Type B pancreatic cell (in vitro differentiated cells): Measurements from ENCODE around the gene IL1RAPL1. TPM values are rescaled to one million over a fixed set of nuclear protein-coding genes. Genes with fewer than 3 reads are reported as not detected.
A peak's percentile ranks its signal among the peaks of the same experiment; 100 is the strongest.

ENCODE experiments used
- DNase-seq: peaks from one replicate; pipeline ENCODE4 v3.0.0; 2021; ENCODE audit warnings: mixed read lengths; ENCODE audit not compliant: unreplicated experiment; ENCODE audit errors: extremely low spot score
- H3K27ac Mint-ChIP-seq: 2 replicates; pipeline ENCODE4 v1.8.0; 2021; ENCODE audit warnings: mild to moderate bottlenecking, mixed read lengths
- H3K27me3 Mint-ChIP-seq: 2 replicates; pipeline ENCODE4 v1.8.0; 2021; ENCODE audit warnings: mixed read lengths
- H3K36me3 Mint-ChIP-seq: 2 replicates; pipeline ENCODE4 v1.8.0; 2021; ENCODE audit warnings: mixed read lengths
- H3K4me1 Mint-ChIP-seq: one replicate; pipeline ENCODE4 v1.8.0; 2021; ENCODE audit warnings: mixed read lengths; ENCODE audit not compliant: unreplicated experiment
- H3K4me3 Mint-ChIP-seq: 2 replicates; pipeline ENCODE4 v1.8.0; 2021; ENCODE audit warnings: mild to moderate bottlenecking, mixed read lengths
- H3K9me3 Mint-ChIP-seq: 2 replicates; pipeline ENCODE4 v1.8.0; 2021; ENCODE audit warnings: mixed read lengths
- CTCF ChIP-seq: fragments of 200-600 bp; sonication (generic); conservative IDR thresholded peaks from 2 replicates; pipeline ENCODE4 v1.5.0; 2021; ENCODE audit warnings: antibody characterized with exemption, mild to moderate bottlenecking
- total RNA-seq: library from RNA; stranded (reverse); gene quantifications from 2 replicates; pipeline ENCODE4 v1.2.1, GENCODE V29; 2021; ENCODE audit warnings: low replicate concordance

The IL1RAPL1 gene
- total RNA-seq, 1 donor from 2014 or later: 2.6 TPM

- TF ChIP-seq CTCF: no peak
- DNase-seq: no peak
- H3K4me3 Mint-ChIP-seq: no peak overlapping the region
- H3K9me3 Mint-ChIP-seq: no peaks in the 10 kb centered on the region
- no peaks in the 10 kb centered on the region for H3K27me3 Mint-ChIP-seq
- H3K27ac Mint-ChIP-seq: no peak overlapping the region
- H3K4me1 Mint-ChIP-seq: peaks cover 4% of the 10 kb centered on the region
- no peaks in the 10 kb centered on the region for H3K36me3 Mint-ChIP-seq
Observed at GRCh38 chrX:28626515-28626914, 39.3 kb downstream of the IL1RAPL1 start.

- peaks cover 4% of the 10 kb centered on the region for H3K4me1 Mint-ChIP-seq
- no peaks in the 10 kb centered on the region for H3K27me3 Mint-ChIP-seq
- H3K4me3 Mint-ChIP-seq: no peak overlapping the region
- no peak for TF ChIP-seq CTCF
- no peak overlapping the region for H3K27ac Mint-ChIP-seq
- no peaks in the 10 kb centered on the region for H3K36me3 Mint-ChIP-seq
- no peak for DNase-seq
- no peaks in the 10 kb centered on the region for H3K9me3 Mint-ChIP-seq
Observed at GRCh38 chrX:28628120-28628519, 40.9 kb downstream of the IL1RAPL1 start.

- DNase-seq: no peak
- Mint-ChIP-seq H3K4me1 (peaks cover 9% of the 10 kb centered on the region), H3K4me3 (no peak overlapping the region), H3K9me3 (peaks cover 19% of the 10 kb centered on the region), H3K36me3 (peaks cover 4% of the 10 kb centered on the region), H3K27me3 (no peaks in the 10 kb centered on the region), H3K27ac (no peak overlapping the region)
- no peak for TF ChIP-seq CTCF
Observed at GRCh38 chrX:28638775-28639174, 51.5 kb downstream of the IL1RAPL1 start.

GRCh38 chrX:28639451-28639850, 52.2 kb downstream of the IL1RAPL1 start:
- DNase-seq: no peak
- Mint-ChIP-seq H3K27me3 (no peaks in the 10 kb centered on the region), H3K36me3 (peaks cover 4% of the 10 kb centered on the region), H3K27ac (peak overlapping the region; percentile 16), H3K4me1 (peaks cover 9% of the 10 kb centered on the region), H3K9me3 (peaks cover 20% of the 10 kb centered on the region), H3K4me3 (no peak overlapping the region)
- TF ChIP-seq CTCF: no peak

- H3K4me1 Mint-ChIP-seq: no peaks in the 10 kb centered on the region
- no peak for DNase-seq
- no peaks in the 10 kb centered on the region for H3K36me3 Mint-ChIP-seq
- TF ChIP-seq CTCF: no peak
- no peaks in the 10 kb centered on the region for H3K9me3 Mint-ChIP-seq
- H3K27me3 Mint-ChIP-seq: no peaks in the 10 kb centered on the region
- H3K27ac Mint-ChIP-seq: no peak overlapping the region
- no peak overlapping the region for H3K4me3 Mint-ChIP-seq
Observed at GRCh38 chrX:28649541-28649940, 62.3 kb downstream of the IL1RAPL1 start.

- TF ChIP-seq CTCF: no peak
- Mint-ChIP-seq H3K9me3 (peaks cover 3% of the 10 kb centered on the region), H3K27me3 (no peaks in the 10 kb centered on the region), H3K36me3 (peaks cover 1% of the 10 kb centered on the region), H3K4me3 (no peak overlapping the region), H3K27ac (no peak overlapping the region), H3K4me1 (no peaks in the 10 kb centered on the region)
- DNase-seq: no peak
Observed at GRCh38 chrX:28651186-28651585, 63.9 kb downstream of the IL1RAPL1 start.
